ENCODE results near the gene ZYG11B. TPM values are rescaled to one million over a fixed set of nuclear protein-coding genes. Genes with fewer than 3 reads are reported as not detected.

The ZYG11B gene
- total RNA-seq, 1 experiment from 2014 or later, result 20.6 TPM

GRCh38 chr1:52855584-52855983 is 129.3 kb downstream of the ZYG11B start:
- no peaks in the 10 kb centered on the region for H3K79me2 ChIP-seq (ENCODE audit: insufficient read depth, low read length)
- H3K36me3 Mint-ChIP-seq (ENCODE audit: insufficient read depth in 1 of 3, low read depth in 3 of 3), result no peaks in the 10 kb centered on the region; a peak in 1 of 7 replicates
- H3K4me3 Mint-ChIP-seq, result no peak overlapping the region
- H3K4me2 ChIP-seq (ENCODE audit: insufficient read depth, insufficient read length, low read length), result no peak overlapping the region
- no peaks in the 10 kb centered on the region for H3K27me3 Mint-ChIP-seq (ENCODE audit: low read depth)
- no peak overlapping the region for H3K14ac ChIP-seq (ENCODE audit: insufficient read depth, low read length)
- H2BK20ac ChIP-seq (ENCODE audit: low read depth, low read length, poor library complexity, severe bottlenecking), result no peak overlapping the region
- no peak overlapping the region for H2BK120ac ChIP-seq (ENCODE audit: low read depth, low read length, poor library complexity, severe bottlenecking)
- no peaks in the 10 kb centered on the region for H4K20me1 ChIP-seq (ENCODE audit: control insufficient read depth, insufficient read depth, insufficient read length)
- no peak overlapping the region for H3K56ac ChIP-seq (ENCODE audit: insufficient read length, low read depth, low read length)
- no peaks in the 10 kb centered on the region for H3K9me3 ChIP-seq (ENCODE audit: control insufficient read depth, low read depth, low read length)
- H3K4me1 ChIP-seq (ENCODE audit: insufficient read depth, low read length), result no peaks in the 10 kb centered on the region; the same call in 1 of the 2 replicates
- no peak overlapping the region for H3K23ac ChIP-seq (ENCODE audit: insufficient read length, low read depth, low read length)
- H4K91ac ChIP-seq (ENCODE audit: insufficient read length, low read depth, low read length), result no peak overlapping the region
- no peaks in the 10 kb centered on the region for H3K27me3 ChIP-seq (ENCODE audit: insufficient read depth, low read length)
- no peak overlapping the region for H3K9ac ChIP-seq (ENCODE audit: extremely low read depth, insufficient read length, low read length)
- H3K18ac ChIP-seq (ENCODE audit: insufficient read length, low read depth, low read length), result no peak overlapping the region
- no peak overlapping the region for H4K8ac ChIP-seq (replicated peaks; ENCODE audit: insufficient read length, low read depth, low read length)
- H3T11ph ChIP-seq (ENCODE audit: low read length), result no peak overlapping the region
- H2BK5ac ChIP-seq (ENCODE audit: insufficient read length, low read length), result no peak overlapping the region
- H2AK5ac ChIP-seq (ENCODE audit: insufficient read length, low read length), result no peak overlapping the region
- no CpG with 5 or more reads among the region's 4 CpGs for WGBS (ENCODE audit: extremely low coverage, insufficient read length, low lambda C conversion rate)
- H2BK15ac ChIP-seq (ENCODE audit: low read depth, low read length), result no peak overlapping the region
- DNase-seq, result no peak
- H3K27ac ChIP-seq (ENCODE audit: insufficient read length, low read depth, low read length), result no peak overlapping the region
- no peak overlapping the region for H2BK12ac ChIP-seq (ENCODE audit: insufficient read length, low read depth, low read length)
- TF ChIP-seq CTCF (conservative IDR thresholded peaks at IDR 0.05), result no peak
- H2AFZ ChIP-seq (ENCODE audit: low read length), result no peak overlapping the region
- no peak overlapping the region for H4K5ac ChIP-seq (ENCODE audit: insufficient read length, low read depth, low read length)
- H3K23me2 ChIP-seq (ENCODE audit: insufficient read length, low read depth, low read length, poor library complexity, severe bottlenecking), result no peaks in the 10 kb centered on the region
- H3K79me1 ChIP-seq (ENCODE audit: insufficient read depth, low read depth, low read length, poor library complexity, severe bottlenecking), result no peaks in the 10 kb centered on the region
- peaks cover 2% of the 10 kb centered on the region in 2 experiments; a peak in 3 of 4 replicates for H3K4me1 Mint-ChIP-seq
- H3K27ac Mint-ChIP-seq, result no peak overlapping the region
- no peak overlapping the region for H3K4ac ChIP-seq (ENCODE audit: low read depth, low read length)
- no peaks in the 10 kb centered on the region for H3K9me3 Mint-ChIP-seq

Measured in H9 (cell line).